Activated naive CD4-positive, alpha-beta T cell treated with anti-CD3 and anti-CD28 coated beads for 36 hours (primary cell): Measurements from ENCODE around the gene OPRL1. TPM values are rescaled to one million over a fixed set of nuclear protein-coding genes. Genes with fewer than 3 reads are reported as not detected.

Source experiments
- CTCF ChIA-PET: fragments of 350-600 bp; sonication (Branson Sonifier 250); formaldehyde crosslinking; loops from one replicate; lab custom pipeline; 2021; ENCODE audit warnings: antibody characterized with exemption; lab: Charles Lee
- DNase-seq: peaks from one replicate; pipeline ENCODE4 v3.0.0-alpha.2; 2020
- H3K27ac Mint-ChIP-seq: one replicate; pipeline ENCODE4 v1.8.0; 2021; ENCODE audit warnings: mild to moderate bottlenecking, mixed read lengths
- H3K27me3 Mint-ChIP-seq: one replicate; pipeline ENCODE4 v1.8.0; 2021; ENCODE audit warnings: low read depth, mixed read lengths
- H3K36me3 Mint-ChIP-seq: one replicate; pipeline ENCODE4 v1.8.0; 2021; ENCODE audit warnings: low read depth, mixed read lengths
- H3K4me1 Mint-ChIP-seq: one replicate; pipeline ENCODE4 v1.8.0; 2021; ENCODE audit warnings: low read depth, mixed read lengths
- H3K4me3 Mint-ChIP-seq: one replicate; pipeline ENCODE4 v1.8.0; 2021; ENCODE audit warnings: mild to moderate bottlenecking, moderate library complexity, mixed read lengths
- H3K9me3 Mint-ChIP-seq: one replicate; pipeline ENCODE4 v1.8.0; 2021; ENCODE audit warnings: mixed read lengths
- intact Hi-C: fragments of 100-400 bp; cut with micrococcal nuclease; formaldehyde crosslinking; loops from one replicate; pipeline ENCODE4 v1.15.1; 2023
- total RNA-seq, 2 experiments: library from RNA; stranded (reverse); gene quantifications; one replicate each; pipeline ENCODE4 v1.2.3, GENCODE V29; 2021

Gene OPRL1
- total RNA-seq, 2 experiments from 2014 or later = 0.45 to 0.47 TPM

GRCh38 chr20:64104667-64105451 is 25.0 kb downstream of the OPRL1 start:
- Mint-ChIP-seq H3K36me3 (no peaks in the 10 kb centered on the region), H3K9me3 (no peaks in the 10 kb centered on the region), H3K4me1 (peaks cover 12% of the 10 kb centered on the region), H3K27me3 (peaks cover 16% of the 10 kb centered on the region), H3K4me3 (no peak overlapping the region), H3K27ac (no peak overlapping the region)
- DNase-seq = peak; percentile 2
- CTCF ChIA-PET = no interaction called here
- intact Hi-C loops = no loop called here

GRCh38 chr20:64105846-64106434 is 26.1 kb downstream of the OPRL1 start:
- DNase-seq = no peak
- Mint-ChIP-seq H3K27ac (no peak overlapping the region), H3K4me3 (no peak overlapping the region), H3K27me3 (peaks cover 15% of the 10 kb centered on the region), H3K9me3 (no peaks in the 10 kb centered on the region), H3K36me3 (no peaks in the 10 kb centered on the region), H3K4me1 (peaks cover 11% of the 10 kb centered on the region)
- intact Hi-C loops = no loop called here
- CTCF ChIA-PET = no interaction called here

DNA sequence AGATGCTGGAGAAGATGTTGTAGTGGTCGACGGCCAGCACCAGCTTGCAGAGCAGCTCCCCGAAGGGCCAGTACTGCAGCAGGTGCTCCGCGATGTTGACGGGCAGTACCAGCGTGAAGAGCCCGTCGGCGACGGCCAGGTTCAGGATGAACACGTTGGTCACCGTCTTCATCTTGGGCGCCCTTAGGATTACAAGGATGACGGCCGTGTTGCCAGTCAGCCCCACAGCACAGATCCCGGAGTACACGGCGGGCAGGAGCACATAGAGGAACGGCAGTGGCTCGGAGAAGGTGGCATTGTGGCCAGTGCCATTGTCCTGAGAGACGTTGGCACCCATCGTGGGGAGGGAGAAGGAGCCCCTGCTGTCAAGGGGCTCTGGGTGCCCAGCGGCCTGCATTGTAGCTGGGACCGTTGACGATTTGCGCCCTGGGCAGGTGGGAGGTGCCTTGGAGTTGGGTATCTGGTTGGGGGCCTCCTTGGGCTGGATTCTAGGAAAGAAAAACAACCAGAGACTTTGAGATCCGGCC is 26.6 kb downstream of the OPRL1 start:
- intact Hi-C loops = no loop called here
- Mint-ChIP-seq H3K4me1 (peaks cover 6% of the 10 kb centered on the region), H3K27me3 (peaks cover 10% of the 10 kb centered on the region), H3K9me3 (no peaks in the 10 kb centered on the region), H3K4me3 (no peak overlapping the region), H3K27ac (no peak overlapping the region), H3K36me3 (no peaks in the 10 kb centered on the region)
- CTCF ChIA-PET = no interaction called here
- DNase-seq = peak; percentile 1

DNA sequence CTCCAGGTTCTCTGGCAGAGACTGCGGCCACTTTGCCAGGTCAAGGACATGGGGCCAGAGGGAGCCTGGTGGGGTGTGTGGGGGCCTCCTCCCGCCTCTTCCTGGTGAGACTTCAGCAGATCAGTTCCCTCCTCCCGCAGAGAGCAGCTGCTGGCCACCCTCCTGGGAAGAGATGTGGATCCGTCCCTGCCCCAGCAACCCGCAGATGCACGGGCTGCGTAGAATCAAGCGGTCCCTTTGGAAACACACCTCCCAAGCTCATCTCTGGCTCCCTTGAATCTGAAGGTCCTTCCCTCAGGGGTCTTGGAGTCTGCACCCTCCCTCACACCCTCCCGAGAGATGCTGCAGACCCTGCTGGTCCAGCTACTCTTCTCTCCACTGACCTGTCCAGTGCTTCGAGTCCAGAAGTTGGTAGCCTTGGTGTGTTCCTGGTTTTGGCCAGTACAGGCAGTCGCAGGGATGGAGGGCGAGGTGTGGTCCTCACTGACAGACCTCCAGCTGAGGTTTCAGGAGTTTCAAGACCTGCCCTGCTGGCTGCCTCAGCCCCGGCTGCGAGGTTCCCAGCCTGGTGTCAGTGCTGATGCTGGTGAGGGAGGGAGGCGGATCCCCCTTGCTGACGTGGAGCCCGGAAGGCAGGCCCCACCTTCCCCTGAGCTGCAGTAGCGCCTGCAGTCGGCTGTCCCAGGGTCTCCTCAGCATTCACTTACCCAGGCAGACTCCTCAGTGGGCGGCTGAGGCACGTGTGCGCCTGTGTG is 27.3 kb downstream of the OPRL1 start, which contains the start of gene NPBWR2:
TSS of gene NPBWR2 (minus strand) at position 585 of the 755 bp plus-strand sequence. CDS start 734 bp downstream, outside the sequence.
- Mint-ChIP-seq H3K4me1 (peaks cover 5% of the 10 kb centered on the region), H3K4me3 (no peak within 1 kb of the TSS), H3K36me3 (no peaks in the 10 kb centered on the region), H3K9me3 (no peaks in the 10 kb centered on the region), H3K27me3 (peaks cover 9% of the 10 kb centered on the region), H3K27ac (no peak within 1 kb of the TSS)
- CTCF ChIA-PET = no interaction called here
- intact Hi-C loops = no loop called here
- DNase-seq = peak; percentile 23

GRCh38 chr20:64107736-64108457 is 28.0 kb downstream of the OPRL1 start:
- DNase-seq = no peak
- Mint-ChIP-seq H3K4me1 (peaks cover 1% of the 10 kb centered on the region), H3K36me3 (no peaks in the 10 kb centered on the region), H3K27me3 (peaks cover 5% of the 10 kb centered on the region), H3K9me3 (no peaks in the 10 kb centered on the region), H3K27ac (no peak overlapping the region), H3K4me3 (no peak overlapping the region)
- CTCF ChIA-PET = interaction anchor here (0.6 kb wide), 1 partner anchor 18 kb away, joined by 3 read pairs; no protein-coding TSS in a partner anchor
- intact Hi-C loops = no loop called here

DNA sequence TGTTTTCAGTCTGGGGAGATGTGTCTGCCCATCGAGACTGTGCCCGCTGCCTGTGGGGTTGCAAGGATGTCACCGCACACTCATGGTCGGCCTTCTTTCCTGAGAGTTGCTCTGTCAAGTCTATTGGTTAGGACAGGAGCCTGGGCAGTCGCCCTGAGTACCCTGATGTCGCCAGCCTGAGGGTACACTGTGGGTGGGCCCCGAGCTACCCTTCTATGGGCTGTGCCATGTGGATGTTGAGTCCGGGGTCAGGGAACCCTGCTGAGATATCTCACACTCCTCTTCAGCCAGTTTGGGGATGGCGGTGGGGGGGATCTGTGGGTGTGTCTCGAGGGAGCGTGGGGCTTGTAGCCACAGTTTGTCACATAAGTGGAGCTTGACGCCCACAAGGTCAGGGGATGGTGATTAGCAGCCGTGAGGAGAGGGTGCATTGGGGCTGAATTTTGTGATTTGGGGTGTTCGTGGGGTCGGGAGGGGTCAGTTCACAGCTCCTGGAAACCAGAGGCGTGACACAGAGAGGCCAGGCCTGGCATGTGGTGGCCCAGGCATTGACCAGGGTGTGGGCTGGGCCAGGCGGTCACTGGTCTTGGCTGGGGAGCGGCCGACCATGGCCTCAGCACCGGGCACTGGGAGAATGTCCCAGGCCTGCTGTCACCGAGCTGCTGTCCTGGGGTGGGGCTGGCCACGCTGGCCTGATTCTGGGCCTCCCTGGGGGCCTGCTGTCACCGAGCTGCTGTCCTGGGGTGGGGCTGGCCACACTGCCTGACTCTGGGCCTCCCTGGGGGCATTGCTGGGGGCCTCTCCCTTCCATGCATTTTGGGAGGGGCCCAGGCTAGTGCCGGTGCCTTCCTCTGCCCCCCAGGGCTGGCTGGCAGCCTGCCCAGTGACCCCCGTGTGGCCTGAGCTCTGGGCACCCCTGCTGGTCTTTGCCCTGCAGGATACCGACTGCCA is 29.1 kb downstream of the OPRL1 start:
- H3K9me3 Mint-ChIP-seq = no peaks in the 10 kb centered on the region
- no peaks in the 10 kb centered on the region for H3K27me3 Mint-ChIP-seq
- intact Hi-C loops = no loop called here
- no peak for DNase-seq
- H3K4me3 Mint-ChIP-seq = no peak overlapping the region
- H3K36me3 Mint-ChIP-seq = no peaks in the 10 kb centered on the region
- CTCF ChIA-PET = no interaction called here
- no peaks in the 10 kb centered on the region for H3K4me1 Mint-ChIP-seq
- no peak overlapping the region for H3K27ac Mint-ChIP-seq

GRCh38 chr20:64109831-64110391 is 30.0 kb downstream of the OPRL1 start:
- CTCF ChIA-PET = no interaction called here
- Mint-ChIP-seq H3K4me1 (no peaks in the 10 kb centered on the region), H3K27me3 (no peaks in the 10 kb centered on the region), H3K36me3 (no peaks in the 10 kb centered on the region), H3K4me3 (no peak overlapping the region), H3K9me3 (no peaks in the 10 kb centered on the region), H3K27ac (no peak overlapping the region)
- DNase-seq = no peak
- intact Hi-C loops = no loop called here

DNA sequence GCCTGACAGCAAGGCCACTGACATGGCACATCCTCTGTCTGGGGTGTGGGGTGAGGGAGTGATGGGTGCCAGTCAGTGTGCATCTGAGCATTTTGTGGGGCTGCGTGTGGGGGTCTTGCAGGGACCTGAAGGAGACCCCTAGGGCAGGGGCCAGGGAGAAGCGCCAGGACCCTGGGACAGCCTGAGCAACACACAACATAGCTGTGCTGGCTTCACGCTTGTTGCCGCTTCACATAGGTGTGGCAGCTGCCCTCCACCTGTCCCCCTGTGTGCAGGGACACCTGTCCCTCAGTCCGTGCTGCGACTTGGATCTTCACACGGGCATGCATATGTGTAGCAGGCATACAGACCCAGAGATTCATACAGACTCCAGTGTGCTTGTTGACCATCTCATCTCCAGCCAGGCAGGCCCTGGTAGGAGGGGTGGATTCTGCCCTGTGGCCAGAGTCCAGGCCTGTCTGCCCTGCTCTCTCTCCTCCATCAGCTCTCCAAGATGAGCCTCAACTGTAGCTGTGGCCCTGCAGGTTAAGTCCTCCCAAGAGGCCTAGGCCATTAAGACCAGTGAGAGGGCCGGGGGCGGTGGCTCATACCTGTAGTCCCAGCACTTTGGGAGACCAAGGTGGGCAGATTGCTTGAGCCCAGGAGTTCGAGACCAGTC is 30.7 kb downstream of the OPRL1 start:
- no peaks in the 10 kb centered on the region for H3K27me3 Mint-ChIP-seq
- no peak overlapping the region for H3K4me3 Mint-ChIP-seq
- CTCF ChIA-PET = interaction anchor here (1.6 kb wide), 2 partner anchors 10 to 27 kb away, joined by 3 to 8 read pairs; partner anchors contain the start of gene LKAAEAR1
- intact Hi-C loops = no loop called here
- H3K36me3 Mint-ChIP-seq = no peaks in the 10 kb centered on the region
- H3K27ac Mint-ChIP-seq = no peak overlapping the region
- no peaks in the 10 kb centered on the region for H3K4me1 Mint-ChIP-seq
- DNase-seq = no peak
- H3K9me3 Mint-ChIP-seq = no peaks in the 10 kb centered on the region

GRCh38 chr20:64111841-64112641 is 32.2 kb downstream of the OPRL1 start:
- Mint-ChIP-seq H3K4me3 (no peak overlapping the region), H3K36me3 (no peaks in the 10 kb centered on the region), H3K27me3 (no peaks in the 10 kb centered on the region), H3K4me1 (no peaks in the 10 kb centered on the region), H3K9me3 (no peaks in the 10 kb centered on the region), H3K27ac (no peak overlapping the region)
- CTCF ChIA-PET = interaction anchor here (1.6 to 1.8 kb wide), 3 partner anchors 8 to 30 kb away, joined by 3 to 8 read pairs (median 4); partner anchors contain the start of gene LKAAEAR1
- no peak for DNase-seq
- intact Hi-C loops = no loop called here
